Measurements from ENCODE around the gene CYP1B1. TPM values are rescaled to one million over a fixed set of nuclear protein-coding genes. Genes with fewer than 3 reads are reported as not detected.

CYP1B1 gene
- total RNA-seq, 1 experiment from 2014 or later: 2.6 TPM

- no peak for TF ChIP-seq ZBTB33 (IDR thresholded peaks at IDR 0.05; ENCODE audit: extremely low read depth, insufficient replicate concordance, low read length)
- TF ChIP-seq REST (IDR thresholded peaks at IDR 0.05; ENCODE audit: low read depth): no peak
- no peak for TF ChIP-seq ZNF274 (IDR thresholded peaks at IDR 0.05; ENCODE audit: low read depth, low read length)
- no peak for TF ChIP-seq ELF1 (IDR thresholded peaks at IDR 0.05; ENCODE audit: borderline replicate concordance, low read depth)
Measured at GRCh38 chr2:38030635-38031355, 45.2 kb downstream of the CYP1B1 start (continued).

- ChIA-PET RAD21 (ENCODE audit: low non-redundant PET in 1 of 2, low total read pairs in 2 of 2, uncharacterized antibody in 2 of 2, unreplicated experiment in 2 of 2) (no interaction called here), POLR2A (no interaction called here), CTCF (no interaction called here)
- no peaks in the 10 kb centered on the region for H3K36me3 ChIP-seq (ENCODE audit: control insufficient read depth in 1 of 2, insufficient read depth in 2 of 2, low read length in 2 of 2)
- no peak for TF ChIP-seq SIN3A (IDR thresholded peaks at IDR 0.05; ENCODE audit: low read depth)
- TF ChIP-seq CTCF (IDR thresholded peaks at IDR 0.05 in 2 of 3, conservative IDR thresholded peaks at IDR 0.05 in 1 of 3; ENCODE audit: borderline replicate concordance in 1 of 3, insufficient read depth in 1 of 3, low read depth in 2 of 3, low read length in 2 of 3): no peak
- no peak for TF ChIP-seq ZNF274 (IDR thresholded peaks at IDR 0.05; ENCODE audit: low read depth, low read length)
- TF ChIP-seq EGR1 (IDR thresholded peaks at IDR 0.05; ENCODE audit: low read depth): no peak
- no peak for TF ChIP-seq POLR2AphosphoS5 (IDR thresholded peaks at IDR 0.05; ENCODE audit: low read depth, low read length)
- no peak for TF ChIP-seq CEBPB (IDR thresholded peaks at IDR 0.05; ENCODE audit: low read depth)
- TF ChIP-seq POLR2A (IDR thresholded peaks at IDR 0.05; ENCODE audit: borderline replicate concordance, extremely low read depth, insufficient read depth, insufficient read length): no peak
- no peak for TF ChIP-seq ZFX (IDR thresholded peaks at IDR 0.05)
- TF ChIP-seq JUND (IDR thresholded peaks at IDR 0.05): no peak
- no peak for TF ChIP-seq EZH2 (IDR thresholded peaks at IDR 0.05)
- no peaks in the 10 kb centered on the region for H3K4me1 ChIP-seq (ENCODE audit: control insufficient read depth in 1 of 2, insufficient read depth in 2 of 2, low read length in 2 of 2)
- no peak overlapping the region for H3K4me2 ChIP-seq (ENCODE audit: low read length)
- H3K27ac ChIP-seq (ENCODE audit: low read depth, low read length): no peak overlapping the region
- no peak overlapping the region for H3K4me3 ChIP-seq (replicated peaks in 1 of 2; ENCODE audit: low read depth in 1 of 2, low read length in 2 of 2)
- no peaks in the 10 kb centered on the region for H3K79me2 ChIP-seq (ENCODE audit: insufficient read depth, low read length)
- no peaks in the 10 kb centered on the region for H3K9me3 ChIP-seq (ENCODE audit: control insufficient read depth in 1 of 2, insufficient read depth in 1 of 2, low read depth in 1 of 2, low read length in 2 of 2)
- H3K27me3 ChIP-seq (ENCODE audit: insufficient read depth, low read length): no peaks in the 10 kb centered on the region
- H3K9me2 ChIP-seq (ENCODE audit: insufficient read depth): no peaks in the 10 kb centered on the region
- BruUV-seq (replicated peaks): no TSS peak
- H3K9ac ChIP-seq (ENCODE audit: low read length): no peak overlapping the region
- DNase-seq (ENCODE audit: low read depth, low spot score) (no peak), ATAC-seq (no peak)
- no peaks in the 10 kb centered on the region for H4K20me1 ChIP-seq (ENCODE audit: insufficient read depth)
- H2AFZ ChIP-seq (ENCODE audit: low read depth, low read length, poor library complexity, severe bottlenecking): no peak overlapping the region
- intact Hi-C loops (cut with micrococcal nuclease): no loop called here
Measured at GRCh38 chr2:38029512-38029911, 46.4 kb downstream of the CYP1B1 start.
